Thyroid gland (tissue), 4 donors: ENCODE results near the gene HIVEP3.

Source experiments
- CTCF ChIP-seq, 6 experiments: fragments of 200-600 bp in 3 of 6; fragments of 450-650 bp in 3 of 6; sonication (generic) in 3 of 6; IDR thresholded peaks; one replicate each; pipeline ENCODE4 v1.5.1; 2016 to 2019; ENCODE audit warnings: antibody characterized with exemption in 6 of 6, mild to moderate bottlenecking in 2 of 6, inconsistent platforms in 1 of 6, moderate library complexity in 1 of 6
- POLR2A ChIP-seq, 2 donors: fragments of 450-650 bp; IDR thresholded peaks; one replicate each; pipeline ENCODE4 v1.6.1; 2017; ENCODE audit warnings: antibody characterized with exemption in 2 of 2, mild to moderate bottlenecking in 2 of 2, moderate library complexity in 1 of 2

DNA sequence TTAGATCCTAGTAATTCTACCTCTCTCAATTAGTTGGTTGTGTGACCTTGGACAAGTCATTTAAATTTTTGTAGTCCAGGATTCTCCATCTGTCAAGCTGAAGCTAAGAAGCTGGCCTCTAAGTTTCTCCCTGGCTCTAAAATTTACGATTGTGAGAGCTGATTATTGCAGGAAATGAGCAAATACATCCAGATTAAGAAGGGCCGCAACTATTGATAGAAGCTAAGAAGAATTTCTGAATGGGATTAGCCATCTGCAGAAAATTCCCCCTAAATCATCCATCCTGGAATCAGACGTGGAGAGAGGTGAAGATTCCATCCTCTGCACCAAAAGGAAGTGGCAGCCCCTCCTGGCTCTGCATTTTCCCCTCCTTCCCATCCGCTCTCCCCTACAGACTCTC lies 55.0 kb downstream of the HIVEP3 start:
- TF ChIP-seq CTCF (IDR thresholded peaks at IDR 0.05) (no peak), POLR2A (IDR thresholded peaks at IDR 0.05) (no peak)
